Prostate gland (tissue), 2 donors: Measurements from ENCODE around the gene SSH2.

Source experiments
- POLR2A ChIP-seq: fragments of 450-650 bp; IDR thresholded peaks from one replicate; pipeline ENCODE4 v1.6.1; 2016; ENCODE audit warnings: antibody characterized with exemption, mild to moderate bottlenecking
- POLR2AphosphoS5 ChIP-seq: sonication (generic); formaldehyde crosslinking; IDR thresholded peaks from one replicate; pipeline ENCODE4 v1.6.1; 2017; ENCODE audit warnings: antibody characterized with exemption
- TF ChIP-seq, protein P1 (sequence below), 4 experiments: fragments of 200-600 bp in 2 of 4; fragments of 450-650 bp in 2 of 4; sonication (generic) in 2 of 4; IDR thresholded peaks; 1 replicate in 3 of 4; 2 replicates in 1 of 4; pipeline ENCODE4 v1.5.1; 2016 to 2019; ENCODE audit warnings: antibody characterized with exemption in 4 of 4, mild to moderate bottlenecking in 2 of 4, moderate library complexity in 2 of 4

DNA sequence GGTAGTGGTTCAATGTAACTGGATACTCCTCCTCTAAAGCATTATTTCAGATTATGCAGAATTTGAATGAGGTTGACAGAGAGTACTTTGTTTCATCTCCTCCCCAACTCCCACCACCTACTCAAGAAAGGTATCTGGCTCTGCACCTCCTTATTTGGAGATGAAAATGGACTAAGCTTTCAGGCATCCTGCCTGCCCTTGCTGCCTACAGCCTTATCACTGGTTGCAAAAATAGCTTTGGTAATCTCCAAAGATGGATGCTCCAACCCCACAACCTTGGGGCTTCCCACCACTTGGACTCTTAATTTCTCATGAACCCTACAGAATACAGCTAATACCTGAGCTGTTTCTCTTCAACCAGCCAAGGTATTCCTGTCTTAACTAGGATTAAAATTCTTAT lies 262.1 kb downstream of the SSH2 start:
- TF ChIP-seq, protein P1, sequence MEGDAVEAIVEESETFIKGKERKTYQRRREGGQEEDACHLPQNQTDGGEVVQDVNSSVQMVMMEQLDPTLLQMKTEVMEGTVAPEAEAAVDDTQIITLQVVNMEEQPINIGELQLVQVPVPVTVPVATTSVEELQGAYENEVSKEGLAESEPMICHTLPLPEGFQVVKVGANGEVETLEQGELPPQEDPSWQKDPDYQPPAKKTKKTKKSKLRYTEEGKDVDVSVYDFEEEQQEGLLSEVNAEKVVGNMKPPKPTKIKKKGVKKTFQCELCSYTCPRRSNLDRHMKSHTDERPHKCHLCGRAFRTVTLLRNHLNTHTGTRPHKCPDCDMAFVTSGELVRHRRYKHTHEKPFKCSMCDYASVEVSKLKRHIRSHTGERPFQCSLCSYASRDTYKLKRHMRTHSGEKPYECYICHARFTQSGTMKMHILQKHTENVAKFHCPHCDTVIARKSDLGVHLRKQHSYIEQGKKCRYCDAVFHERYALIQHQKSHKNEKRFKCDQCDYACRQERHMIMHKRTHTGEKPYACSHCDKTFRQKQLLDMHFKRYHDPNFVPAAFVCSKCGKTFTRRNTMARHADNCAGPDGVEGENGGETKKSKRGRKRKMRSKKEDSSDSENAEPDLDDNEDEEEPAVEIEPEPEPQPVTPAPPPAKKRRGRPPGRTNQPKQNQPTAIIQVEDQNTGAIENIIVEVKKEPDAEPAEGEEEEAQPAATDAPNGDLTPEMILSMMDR (IDR thresholded peaks at IDR 0.05): no peak
- TF ChIP-seq POLR2A (no peak), POLR2AphosphoS5 (no peak)
